HG03196 (cell line): Measurements from ENCODE around the gene PRPF40B.

Source experiments
- ATAC-seq: cut with Tn5 transposase; IDR thresholded peaks from one replicate; pipeline ENCODE4 v1.9.1; 2021; ENCODE audit not compliant: unreplicated experiment

PRPF40B gene

DNA sequence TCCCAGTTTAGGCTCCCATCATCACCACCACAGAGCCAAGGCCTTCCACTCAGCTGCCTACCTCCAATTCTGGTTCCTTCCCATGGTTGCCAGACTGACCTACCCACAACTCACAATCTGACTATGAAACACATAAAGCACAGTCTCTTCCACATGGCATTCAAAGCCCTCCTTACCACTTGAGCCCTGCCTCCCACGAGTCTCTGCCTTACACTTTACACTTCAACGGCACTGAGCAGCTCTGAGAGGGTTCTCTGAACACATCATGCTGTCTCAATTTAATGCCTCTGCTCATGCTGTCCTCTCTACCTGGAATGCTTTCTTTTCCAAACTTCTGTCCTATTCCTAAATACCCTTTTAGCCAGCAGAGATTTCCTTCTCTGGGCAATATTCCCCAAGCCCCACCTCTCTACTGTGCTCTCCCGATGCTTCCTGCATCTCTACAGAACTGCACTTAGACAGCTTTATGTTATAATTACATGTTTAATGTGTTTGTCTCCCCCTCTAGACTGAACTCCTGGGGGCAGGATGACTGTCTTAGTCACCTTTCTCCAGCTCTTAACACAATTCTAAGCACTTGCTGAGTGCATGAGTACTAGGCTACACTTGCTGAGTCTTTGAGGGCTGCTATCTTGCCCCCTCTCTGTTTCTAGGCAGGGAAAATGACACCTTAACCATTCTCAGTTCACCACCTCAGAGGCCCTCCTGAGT lies 60.4 kb downstream of the PRPF40B start:
- no peak for ATAC-seq

DNA sequence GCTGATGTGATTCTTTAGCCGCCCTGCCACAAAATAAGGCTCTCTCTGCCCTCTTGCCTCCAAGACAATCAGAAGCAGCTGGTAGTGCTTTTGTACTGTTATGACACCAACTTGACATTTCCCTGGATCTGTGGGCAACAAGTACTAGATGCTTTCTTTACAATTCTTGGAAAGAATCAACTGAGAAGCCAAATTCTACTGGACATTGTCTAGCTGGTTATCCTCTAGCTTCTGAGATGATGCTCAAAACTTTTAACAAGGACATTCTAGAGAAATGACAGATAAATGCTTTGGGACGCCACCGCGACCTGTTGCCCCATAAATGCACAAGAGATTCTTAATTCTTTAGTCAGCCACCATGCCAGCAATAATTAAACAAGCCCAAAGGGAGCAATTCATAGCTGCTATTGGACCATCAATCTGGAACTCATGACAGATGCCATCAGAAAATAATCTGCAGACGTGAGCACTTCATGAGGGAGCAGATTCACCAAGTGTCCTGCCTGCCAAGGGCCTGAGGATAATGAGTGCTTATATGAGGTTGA lies 61.0 kb downstream of the PRPF40B start:
- no peak for ATAC-seq

GRCh38 chr12:49687941-49688340 lies 64.6 kb downstream of the PRPF40B start:
- no peak for ATAC-seq

- no peak for ATAC-seq
Measured at GRCh38 chr12:49689237-49689636, 65.9 kb downstream of the PRPF40B start.

GRCh38 chr12:49689785-49690184 lies 66.4 kb downstream of the PRPF40B start:
- ATAC-seq = no peak

DNA sequence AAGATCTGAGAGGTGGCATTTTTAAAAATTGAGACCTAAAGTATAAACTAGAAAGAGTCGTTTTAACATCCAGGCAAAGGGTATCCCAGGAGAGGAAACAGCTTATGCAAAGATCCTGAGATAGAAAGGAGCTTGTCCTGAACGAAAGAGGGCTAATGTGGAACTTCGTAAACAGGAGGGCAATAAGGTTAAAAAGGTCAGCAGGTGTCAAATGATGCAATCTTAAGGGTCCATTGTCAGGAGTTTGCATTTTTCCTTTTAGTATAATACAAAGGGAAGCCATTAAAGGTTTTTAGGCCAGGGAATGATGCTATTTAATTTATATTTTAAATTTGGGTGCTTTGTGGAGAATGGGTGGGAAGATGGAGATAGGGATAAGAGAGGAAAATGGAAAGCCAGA lies 69.5 kb downstream of the PRPF40B start:
- no peak for ATAC-seq

- no peak for ATAC-seq
Measured at GRCh38 chr12:49693931-49694444, 70.6 kb downstream of the PRPF40B start.
